ENCODE results near the gene XNDC1N.

DNA sequence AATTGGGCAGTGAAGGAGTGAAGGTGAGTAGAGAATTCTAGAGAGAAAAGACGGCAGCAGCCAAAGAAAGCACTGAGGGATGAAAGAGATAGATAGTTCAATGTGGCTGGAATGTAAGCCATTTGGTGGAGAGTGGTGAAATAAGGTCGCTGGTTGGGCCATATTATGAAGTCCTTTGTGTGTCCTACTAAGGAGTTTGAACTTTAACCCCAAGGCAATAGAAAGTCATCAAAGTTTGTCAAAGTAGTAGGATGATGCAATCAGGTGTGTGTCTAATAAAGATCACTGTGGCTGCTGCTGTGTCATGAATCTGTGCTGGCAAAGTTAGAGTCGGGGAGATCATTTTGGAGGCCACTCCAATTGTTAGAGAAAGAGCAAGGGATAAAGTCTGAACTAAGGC, 19.1 kb upstream of the XNDC1N start:
- TF ChIP-seq, protein P1, sequence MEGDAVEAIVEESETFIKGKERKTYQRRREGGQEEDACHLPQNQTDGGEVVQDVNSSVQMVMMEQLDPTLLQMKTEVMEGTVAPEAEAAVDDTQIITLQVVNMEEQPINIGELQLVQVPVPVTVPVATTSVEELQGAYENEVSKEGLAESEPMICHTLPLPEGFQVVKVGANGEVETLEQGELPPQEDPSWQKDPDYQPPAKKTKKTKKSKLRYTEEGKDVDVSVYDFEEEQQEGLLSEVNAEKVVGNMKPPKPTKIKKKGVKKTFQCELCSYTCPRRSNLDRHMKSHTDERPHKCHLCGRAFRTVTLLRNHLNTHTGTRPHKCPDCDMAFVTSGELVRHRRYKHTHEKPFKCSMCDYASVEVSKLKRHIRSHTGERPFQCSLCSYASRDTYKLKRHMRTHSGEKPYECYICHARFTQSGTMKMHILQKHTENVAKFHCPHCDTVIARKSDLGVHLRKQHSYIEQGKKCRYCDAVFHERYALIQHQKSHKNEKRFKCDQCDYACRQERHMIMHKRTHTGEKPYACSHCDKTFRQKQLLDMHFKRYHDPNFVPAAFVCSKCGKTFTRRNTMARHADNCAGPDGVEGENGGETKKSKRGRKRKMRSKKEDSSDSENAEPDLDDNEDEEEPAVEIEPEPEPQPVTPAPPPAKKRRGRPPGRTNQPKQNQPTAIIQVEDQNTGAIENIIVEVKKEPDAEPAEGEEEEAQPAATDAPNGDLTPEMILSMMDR (conservative IDR thresholded peaks at IDR 0.05; ENCODE audit: low read depth, low read length), result no peak
- TF ChIP-seq EZH2 (IDR thresholded peaks at IDR 0.05; ENCODE audit: borderline replicate concordance, low read depth, low read length, poor library complexity, severe bottlenecking), result no peak

All from A673 (cell line).